Measurements from ENCODE around the gene MAN1A2.
"Not testable (repeated sequence)": the region's sequence is repeated elsewhere in the genome, so short reads cannot be mapped to it uniquely, and the experiment has no call there.

Gene MAN1A2

DNA sequence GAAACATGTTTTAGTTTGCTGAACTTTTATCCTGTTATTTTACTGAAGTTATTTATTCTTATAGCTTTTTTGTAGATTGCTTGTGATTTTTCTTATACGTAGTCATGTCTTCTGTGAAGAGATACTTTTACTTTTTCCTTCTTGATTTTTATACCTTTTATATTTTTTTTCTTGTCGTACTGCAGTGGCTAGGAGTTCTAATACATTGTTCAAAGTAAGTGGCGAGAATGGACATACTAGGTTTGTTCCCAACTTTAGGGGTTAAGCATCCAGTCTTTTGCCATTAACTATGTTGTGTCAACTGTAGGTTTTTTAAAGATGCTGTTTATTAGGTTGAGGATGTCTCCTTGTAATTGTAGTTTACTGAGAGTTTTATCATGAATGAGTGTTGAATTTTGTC is 36.3 kb downstream of the MAN1A2 start:
- DNase-seq, result no peak

DNA sequence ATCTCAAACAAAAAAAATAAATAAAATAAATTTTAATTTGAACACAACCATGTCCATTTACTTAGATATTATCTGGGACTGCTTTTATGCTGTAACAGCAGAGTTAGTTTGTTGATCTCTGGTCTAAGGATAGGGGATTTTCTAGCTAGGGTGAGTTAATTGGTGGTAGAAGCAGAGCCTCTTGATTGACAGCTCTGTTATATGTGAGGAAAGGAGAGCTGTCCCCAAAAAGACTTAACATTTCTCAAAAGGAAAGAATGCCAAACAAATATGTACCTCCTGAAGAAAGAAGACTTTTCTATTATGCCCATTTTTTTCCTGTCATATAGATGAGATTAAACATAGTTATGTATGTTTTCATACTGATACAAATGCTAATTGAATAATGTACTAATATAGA is 37.8 kb downstream of the MAN1A2 start:
- no peak for DNase-seq

DNA sequence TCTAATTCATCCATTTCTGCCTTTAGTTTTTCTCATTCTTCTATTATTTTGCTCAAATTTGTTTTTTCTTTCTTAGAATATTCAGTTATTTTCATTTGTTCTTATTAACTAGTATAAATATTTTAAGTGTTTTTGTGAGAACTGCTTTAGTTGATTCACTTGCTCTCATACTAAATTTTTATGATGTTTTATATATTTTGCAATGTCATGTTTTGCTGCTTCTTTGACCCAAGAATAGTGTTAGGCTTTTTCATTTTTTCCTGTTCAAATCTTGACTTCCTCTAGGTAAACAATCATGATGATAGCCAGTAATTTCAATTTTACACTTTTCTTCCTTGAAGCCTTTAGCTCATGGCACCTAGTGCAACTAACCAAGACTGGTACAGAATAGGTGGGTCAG is 45.2 kb downstream of the MAN1A2 start:
- no peak for DNase-seq

DNA sequence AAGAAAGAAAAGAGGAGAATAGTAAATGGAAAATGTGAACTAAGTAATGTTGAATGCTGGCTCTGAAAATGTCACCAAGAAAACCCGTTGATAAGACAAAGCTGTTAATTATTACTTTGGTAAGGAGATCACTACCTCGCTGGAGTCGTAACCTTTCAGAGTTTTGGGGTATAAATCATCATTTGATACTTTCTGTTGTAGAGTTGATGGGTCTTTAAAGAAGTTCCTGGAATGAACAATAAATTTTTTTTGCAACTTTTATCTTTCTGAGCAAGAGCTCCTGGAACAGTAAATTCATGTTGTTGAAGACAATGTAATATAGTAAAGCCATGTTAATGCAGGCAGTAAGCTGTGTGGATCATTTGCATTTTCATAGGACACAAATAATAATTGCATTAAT is 46.2 kb downstream of the MAN1A2 start:
- DNase-seq, result no peak

DNA sequence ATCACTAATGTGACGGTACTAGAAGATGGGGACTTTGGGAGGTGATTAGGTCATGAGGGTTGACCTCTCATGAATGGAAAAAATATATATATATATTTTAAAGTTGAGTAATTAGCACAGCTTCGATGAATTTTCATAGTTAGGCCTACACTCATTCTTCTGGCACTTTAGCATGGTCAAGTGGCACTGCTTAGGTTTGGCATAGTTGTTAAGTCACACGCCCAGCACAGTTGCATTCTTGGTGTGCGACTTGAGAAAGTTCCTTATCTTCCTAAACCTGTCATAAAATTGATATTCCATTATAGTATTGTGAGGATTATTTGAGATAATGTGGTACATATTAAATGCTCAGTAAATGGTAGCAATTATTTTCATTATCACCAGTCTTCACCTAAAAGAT is 47.7 kb downstream of the MAN1A2 start:
- no peak for DNase-seq

DNA sequence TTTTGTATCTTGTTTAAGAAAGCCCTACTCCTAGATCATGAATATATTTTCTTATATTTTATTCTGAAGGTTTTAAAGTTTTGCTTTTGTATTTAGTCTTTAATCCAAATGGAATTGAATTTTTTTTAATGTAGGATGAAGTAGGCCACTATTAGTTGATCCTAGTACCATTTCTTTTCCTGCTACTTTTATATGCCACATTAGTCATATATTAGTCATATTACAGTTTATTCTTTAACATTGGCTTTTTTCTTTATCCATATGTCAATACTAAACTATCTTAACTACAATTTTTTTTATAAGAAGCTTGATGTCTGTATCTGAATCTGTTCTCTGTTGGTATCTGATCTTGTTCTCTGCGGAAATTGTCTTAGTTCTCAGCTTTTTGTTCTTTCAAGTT is 48.8 kb downstream of the MAN1A2 start:
- no peak for DNase-seq

DNA sequence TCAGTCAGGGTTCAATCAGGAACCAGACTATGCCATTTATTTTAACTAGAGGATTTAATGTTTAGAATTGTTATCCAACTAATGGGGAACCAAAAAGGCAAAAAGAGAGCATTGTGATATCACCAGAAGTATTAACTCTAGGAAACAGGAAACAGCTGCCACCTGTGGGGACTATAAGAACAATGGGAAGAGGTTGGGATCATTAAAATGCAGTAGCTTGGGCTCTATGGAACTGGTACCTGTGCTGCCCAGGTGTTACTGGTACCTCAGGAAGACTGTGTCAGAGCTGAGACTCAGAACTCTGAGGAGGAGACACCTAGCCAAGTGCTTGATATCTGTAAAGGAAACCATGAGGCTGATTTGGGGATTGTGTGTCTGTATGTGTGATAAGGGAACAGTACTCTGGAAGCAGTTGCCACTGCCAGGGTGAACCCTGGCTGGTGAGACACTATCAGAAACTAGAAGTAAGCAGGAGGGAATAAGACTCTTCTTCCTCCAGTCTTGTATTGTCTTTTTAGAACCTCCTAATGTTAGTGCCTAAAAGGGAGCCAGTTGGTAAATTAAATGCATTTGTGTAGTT is 49.4 kb downstream of the MAN1A2 start:
- no peak for DNase-seq

DNA sequence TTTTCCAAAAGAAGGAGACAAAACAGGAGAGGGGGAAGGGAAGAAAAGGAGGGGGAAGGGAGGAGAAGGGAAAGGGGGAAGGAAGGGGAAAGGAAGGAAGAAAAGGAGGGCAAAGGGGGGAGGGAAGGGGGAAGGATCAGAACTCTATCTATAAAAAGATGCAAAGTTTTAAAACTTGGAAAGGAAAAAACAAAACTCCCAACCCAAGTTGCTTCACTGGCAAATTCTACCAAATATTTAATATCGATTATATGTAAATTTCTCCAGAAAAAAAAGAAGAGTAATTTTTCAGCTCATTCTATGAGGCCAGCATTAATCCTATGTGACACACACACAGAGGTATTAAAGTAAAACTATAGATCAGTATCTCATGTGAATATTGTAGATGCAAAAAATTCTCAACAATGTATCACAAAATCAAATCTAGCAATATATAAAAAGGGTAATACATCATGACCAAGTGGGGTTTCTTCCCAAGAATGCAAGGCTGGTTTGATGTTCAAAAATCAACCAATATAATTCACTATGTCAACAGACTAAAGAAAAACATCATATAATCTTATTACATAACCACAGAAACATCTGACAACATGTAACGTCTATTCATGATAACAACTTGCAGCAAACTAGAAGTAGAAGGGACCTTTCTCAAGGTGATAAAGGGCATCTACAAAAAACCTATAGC is 57.9 kb downstream of the MAN1A2 start:
- no peak for DNase-seq

DNA sequence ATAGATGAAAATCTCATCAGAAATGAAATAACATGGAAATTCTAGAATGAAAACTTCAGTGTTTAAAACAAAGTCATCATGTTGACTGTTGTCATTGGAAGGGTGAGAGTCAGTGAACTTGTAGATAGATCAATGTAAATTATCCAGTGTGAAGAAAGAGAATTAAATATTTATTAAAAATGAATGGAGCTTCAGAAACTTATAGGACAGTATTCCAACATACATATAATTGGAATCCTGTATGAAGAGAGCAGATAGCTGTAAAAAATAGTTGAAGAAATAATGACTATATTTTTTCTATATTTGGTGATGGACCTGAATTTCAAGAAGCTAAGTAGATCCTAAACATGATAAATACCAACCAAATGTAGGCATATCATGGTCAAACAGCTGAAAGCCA is 60.0 kb downstream of the MAN1A2 start:
- no peak for DNase-seq

DNA sequence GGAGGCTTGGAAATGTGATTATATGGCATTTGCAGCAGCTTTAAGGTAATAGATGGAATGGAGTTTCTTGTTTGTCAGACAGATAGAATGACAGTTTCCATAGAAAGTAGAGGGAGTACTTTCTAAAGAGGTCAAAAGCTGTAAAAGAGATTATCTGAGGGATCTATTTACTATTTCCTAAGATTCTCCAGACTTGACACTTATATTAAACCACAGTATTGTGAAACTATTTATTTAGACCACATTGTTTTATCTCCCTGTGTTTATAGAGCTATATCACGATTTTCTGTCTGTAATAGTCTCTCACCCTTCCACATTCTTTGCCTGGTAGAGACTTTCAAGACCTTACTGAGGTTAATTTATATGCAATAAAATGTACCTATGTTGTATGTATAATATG is 66.7 kb downstream of the MAN1A2 start:
- no peak for DNase-seq

DNA sequence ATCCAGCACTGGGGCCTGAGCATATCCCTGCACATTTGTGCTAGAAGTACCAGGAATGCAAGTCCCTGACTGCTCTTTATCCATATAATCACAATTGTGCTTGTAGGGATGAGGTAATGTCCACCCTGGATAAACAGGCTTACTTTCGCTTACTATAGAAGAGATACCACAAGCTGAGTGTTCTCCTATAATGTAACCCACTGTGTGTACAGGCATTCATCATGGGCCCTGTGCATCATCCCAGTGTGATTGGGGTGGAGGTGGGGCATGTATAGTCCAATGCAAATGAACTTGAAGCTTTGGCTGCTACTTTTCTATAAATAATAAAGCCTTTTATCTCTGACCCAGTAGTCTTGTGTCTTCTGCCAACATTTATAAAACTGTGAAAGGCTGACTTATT is 69.3 kb downstream of the MAN1A2 start:
- DNase-seq, result no peak

DNA sequence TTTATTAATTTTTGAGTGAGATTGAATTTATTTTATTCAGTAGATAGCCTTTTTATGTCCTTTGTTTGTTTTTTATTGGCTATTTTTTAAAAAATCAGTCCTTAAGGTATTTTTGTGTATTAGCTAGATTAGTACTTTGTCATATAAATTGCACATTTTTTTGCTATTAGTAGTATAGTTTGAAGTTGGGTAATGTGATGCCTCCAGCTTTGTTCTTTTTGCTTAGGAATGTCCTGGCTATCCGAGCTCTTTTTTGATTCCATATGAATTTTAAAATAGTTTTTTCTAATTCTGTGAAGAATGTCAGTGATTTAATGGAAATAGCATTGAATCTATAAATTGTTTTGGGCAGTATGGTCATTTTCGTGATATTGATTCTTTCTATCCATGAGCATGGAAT is 80.4 kb downstream of the MAN1A2 start:
- DNase-seq, result no peak

DNA sequence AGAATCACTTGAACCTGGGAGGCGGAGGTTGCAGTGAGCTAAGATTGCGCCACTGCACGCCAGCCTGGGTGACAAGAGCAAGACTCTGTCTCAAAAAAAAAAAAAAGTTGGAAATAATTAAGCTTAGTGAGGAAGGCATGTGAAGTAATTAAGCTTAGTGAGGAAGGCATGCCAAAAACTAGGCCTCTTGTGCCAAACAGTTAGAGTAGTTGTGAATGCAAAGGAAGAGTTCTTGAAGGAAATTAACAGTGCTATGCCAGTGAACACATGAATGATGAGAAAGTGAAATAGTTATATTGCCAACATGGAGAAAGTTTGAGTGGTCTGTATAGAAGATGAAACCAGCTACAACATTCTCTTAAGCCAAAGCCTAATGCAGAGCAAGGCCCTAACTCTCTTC is 85.0 kb downstream of the MAN1A2 start:
- no peak for DNase-seq

DNA sequence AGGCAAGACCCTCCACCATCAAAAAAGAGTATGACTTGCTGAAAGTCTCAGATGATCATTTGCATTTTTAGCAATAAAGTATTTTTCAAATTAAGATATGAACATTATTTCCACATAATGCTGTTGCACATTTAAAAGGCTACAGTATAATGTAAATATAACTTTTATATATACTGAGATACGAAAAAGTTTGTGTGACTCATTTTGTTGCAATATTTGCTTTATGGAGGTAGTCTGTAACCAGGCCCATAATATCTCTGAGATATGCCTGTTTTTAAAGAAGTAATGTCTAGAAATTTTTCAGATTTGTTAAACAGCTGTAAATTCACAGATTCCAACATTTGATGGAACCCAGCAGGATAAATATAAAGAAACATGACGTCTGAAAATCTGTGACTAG is 86.7 kb downstream of the MAN1A2 start:
- no peak for DNase-seq

DNA sequence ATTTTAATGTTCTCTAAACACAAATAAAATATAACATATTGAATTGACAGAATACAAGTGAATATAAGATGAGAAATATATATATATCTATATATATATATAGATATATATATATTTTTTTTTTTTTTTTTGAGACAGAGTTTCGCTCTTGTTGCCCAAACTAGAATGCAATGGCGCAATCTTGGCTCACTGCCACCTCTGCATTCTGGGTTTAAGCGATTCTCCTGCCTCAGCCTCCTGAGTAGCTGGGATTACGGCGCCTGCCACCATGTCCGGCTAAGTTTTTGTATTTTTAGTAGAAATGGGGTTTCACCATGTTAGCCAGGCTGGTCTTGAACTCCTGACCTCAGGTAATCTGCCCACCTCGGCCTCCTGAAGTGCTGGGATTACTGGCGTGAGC is 91.2 kb downstream of the MAN1A2 start:
- DNase-seq, result not testable (repeated sequence)

DNA sequence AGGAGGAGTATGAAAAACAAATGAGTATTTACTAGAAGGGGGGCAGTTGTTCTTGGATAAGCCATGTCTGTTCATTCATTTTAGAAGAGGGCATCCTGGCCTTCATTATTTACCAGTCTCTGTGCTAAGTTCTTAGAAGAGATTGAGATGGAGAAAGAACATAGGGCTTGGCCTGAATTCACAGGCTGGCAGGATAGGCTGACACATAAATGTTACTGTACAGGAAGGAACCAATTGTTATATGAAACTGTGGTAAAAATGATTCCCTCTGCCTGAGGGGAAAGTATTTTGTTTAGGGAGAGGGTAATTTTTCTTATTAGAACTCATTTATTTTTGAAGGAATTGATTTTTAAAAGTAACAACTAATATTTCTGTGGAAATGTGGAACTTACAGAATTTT is 99.5 kb downstream of the MAN1A2 start:
- DNase-seq, result no peak

DNA sequence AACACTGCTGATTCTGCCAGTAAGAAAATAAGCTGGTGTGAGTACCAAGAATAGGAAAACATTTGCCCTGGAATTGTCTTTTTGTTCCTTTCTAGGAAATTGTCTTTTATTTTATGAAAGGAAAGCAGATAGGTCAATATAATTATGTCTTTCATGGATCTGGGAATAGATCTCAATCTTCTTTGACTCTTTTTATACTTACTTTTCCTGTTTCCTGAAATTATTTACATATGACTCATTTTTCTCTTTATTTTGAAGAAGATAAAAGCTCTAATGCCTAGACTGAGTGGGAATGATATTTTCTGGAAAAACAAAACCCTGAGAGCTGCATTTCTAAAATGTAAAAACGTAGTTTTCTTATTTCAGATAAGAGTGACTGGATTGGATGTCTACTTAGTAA is 100.1 kb downstream of the MAN1A2 start:
- DNase-seq, result no peak

DNA sequence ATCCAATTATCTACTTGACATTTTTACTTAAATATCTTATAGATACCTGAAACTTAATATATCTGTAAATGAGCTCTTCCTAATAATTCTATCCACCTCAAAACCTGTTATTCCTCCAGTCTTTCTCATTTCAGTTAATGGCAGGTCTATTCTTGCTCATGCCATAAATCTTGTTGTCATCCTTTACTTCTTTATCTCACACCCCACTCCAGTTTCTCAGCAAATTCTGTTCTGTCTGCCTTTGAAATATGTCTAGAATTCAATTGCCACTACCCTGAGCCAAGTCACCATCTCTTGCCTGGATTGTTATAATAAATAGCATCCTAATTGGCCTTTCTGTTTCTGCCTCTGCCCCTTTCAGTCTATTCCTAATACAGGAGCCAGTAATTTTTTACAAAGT is 105.8 kb downstream of the MAN1A2 start:
- no peak for DNase-seq

DNA sequence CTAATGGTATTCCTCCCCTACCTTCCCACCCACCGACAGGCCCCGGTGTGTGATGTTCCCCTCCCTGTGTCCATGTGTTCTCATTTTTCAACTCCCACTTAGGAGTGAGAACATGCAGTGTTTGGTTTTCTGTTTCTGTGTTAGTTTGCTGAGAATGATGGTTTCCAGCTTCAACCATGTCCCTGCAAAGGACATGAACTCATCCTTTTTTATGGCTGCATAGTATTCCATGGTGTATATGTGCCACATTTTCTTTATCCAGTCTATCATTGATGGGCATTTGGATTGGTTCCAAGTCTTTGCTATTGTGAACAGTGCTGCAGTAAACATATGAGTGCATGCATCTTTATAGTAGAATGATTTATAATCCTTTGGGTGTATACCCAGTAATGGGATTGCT is 108.2 kb downstream of the MAN1A2 start:
- not testable (repeated sequence) for DNase-seq

DNA sequence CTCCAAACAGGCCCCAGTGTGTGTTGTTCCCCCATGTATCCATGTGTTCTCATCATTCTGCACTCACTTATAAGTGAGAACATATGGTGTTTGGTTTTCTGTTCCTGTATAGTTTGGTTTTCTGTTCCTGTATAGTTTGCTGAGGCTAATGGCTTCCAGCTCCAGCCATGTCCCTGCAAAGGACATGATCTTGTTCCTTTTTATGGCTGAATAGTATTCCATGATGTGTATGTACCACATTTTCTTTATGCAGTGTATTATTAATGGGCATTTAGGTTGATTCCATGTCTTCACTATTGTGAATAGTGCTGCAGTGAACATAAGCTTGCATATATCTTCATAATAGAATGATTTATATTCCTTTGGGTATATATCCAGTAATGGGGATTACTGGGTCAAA is 111.8 kb downstream of the MAN1A2 start:
- DNase-seq, result no peak

DNA sequence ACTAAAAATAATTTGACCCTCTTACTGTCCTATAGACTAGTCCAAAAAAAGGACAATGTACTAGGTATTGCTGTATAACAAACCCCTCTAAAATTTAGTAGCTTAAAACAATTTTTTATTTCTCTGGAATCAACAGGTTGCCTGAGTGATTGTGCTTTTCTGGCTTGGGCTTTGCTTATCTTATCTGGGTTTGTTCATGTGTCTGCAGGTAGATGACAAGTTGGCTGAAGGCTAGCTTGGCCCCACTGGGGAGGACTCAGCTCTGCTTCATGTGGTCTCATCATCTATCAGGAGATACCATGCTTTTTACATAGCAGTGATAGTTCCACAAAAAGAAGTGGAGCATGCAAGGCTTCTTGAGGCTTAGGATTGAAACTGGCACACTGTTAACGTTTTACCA is 114.2 kb downstream of the MAN1A2 start:
- no peak for DNase-seq

DNA sequence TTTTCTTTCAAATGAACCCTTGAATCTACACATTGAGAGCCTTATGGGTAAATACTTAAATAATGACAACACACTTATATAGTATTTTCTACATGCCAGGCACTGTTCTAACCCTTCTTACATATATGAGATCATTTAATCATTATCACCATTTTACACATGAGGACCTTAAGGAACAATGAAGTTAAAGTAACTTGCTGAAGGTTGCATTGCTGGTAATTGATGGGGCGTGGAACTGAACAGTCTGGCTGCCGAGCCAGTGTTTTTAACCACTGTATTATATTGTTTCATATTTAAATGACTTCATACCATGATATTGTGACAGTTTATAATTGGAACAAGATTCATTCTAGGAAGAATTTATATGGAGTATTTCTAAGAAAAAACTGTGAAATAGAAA is 126.7 kb downstream of the MAN1A2 start:
- DNase-seq, result no peak

DNA sequence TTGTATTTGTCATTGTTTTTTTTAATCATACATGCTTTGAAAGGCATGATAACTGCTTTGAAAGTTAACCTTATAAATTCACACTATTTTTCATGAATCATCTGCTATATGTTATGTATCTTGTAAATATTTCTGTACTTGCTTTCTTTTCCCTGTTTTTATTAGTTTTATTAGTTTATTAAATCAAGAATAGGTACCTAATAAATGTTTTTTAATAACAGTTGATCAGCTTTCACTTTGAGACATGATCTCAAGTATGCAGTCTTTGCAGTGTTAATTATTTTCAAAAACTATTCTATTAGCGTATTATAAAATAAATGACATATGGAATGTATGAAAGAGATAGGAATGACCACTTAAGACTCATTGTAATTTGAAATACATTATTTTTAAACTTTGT is 127.8 kb downstream of the MAN1A2 start:
- no peak for DNase-seq

DNA sequence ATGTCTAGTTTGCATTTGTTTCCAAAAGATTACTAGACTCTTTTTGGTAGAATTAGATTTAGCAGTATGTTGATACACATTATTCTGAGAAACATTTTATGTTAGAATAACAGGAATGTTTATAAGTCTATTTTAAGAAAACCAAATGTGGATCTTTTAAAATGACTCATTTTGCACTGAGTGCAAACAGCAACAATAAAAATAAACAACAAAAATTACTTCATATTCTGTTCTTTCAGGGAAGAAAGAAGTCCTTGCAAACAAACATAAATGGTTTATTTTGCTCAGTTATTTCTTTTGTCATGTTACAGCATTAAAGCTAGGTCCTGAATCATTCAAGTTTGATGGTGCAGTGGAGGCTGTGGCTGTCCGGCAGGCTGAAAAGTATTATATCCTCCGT is 131.8 kb downstream of the MAN1A2 start:
- no peak for DNase-seq

DNA sequence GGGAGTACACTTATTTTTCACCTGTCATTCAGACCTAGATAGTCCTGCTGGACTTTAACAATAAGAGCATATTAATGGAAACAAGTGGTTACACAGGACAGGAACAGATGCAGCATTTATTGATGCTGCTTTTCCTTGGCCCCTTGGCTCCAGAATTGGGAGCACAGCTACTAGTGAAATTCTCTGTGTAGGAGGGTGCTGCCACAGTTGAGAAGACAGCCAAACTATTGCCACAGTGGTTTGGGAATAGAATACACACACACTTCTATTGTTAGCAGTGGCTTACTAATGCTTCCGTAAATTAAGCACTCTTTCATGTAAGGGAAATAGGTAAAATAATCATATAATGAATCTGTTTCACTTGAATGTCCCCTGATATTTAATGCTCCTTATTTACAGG is 133.3 kb downstream of the MAN1A2 start:
- no peak for DNase-seq
